H1 (cell line): ENCODE results near the gene MCM3AP. TPM values are rescaled to one million over a fixed set of nuclear protein-coding genes. Genes with fewer than 3 reads are reported as not detected.

ENCODE experiments used
- CTCF ChIA-PET: fragments of 300-600 bp; sonication (Branson Sonifier 250); formaldehyde crosslinking; loops from one replicate; lab custom pipeline; 2021; ENCODE audit not compliant: partially characterized antibody; lab: Charles Lee
- POLR2A ChIA-PET: fragments of 300-600 bp; sonication (Branson Sonifier 250); formaldehyde crosslinking; loops from one replicate; lab custom pipeline; 2021; ENCODE audit warnings: inconsistent platforms; ENCODE audit not compliant: partially characterized antibody; lab: Charles Lee
- DNase-seq, 2 experiments: peaks; one replicate each; pipeline versions ENCODE4 v3.0.0 to v3.0.0-alpha.2; 2010 to 2022; ENCODE audit warnings: low spot score in 2 of 2, low read depth in 1 of 2, mixed read lengths in 1 of 2
- FAIRE-seq: peaks from 2 replicates; lab custom pipeline; 2011; peaks lifted over from hg19 to GRCh38; lab: Jason Lieb, UNC
- H2AFZ ChIP-seq: 2 replicates; pipeline ENCODE4 v1.8.1; 2012; ENCODE audit warnings: low read length, inconsistent platforms
- H2AK5ac ChIP-seq: 2 replicates; pipeline ENCODE4 v1.6.1; 2013; ENCODE audit warnings: low read depth, low read length
- H2BK120ac ChIP-seq: replicated peaks from 2 replicates; pipeline ENCODE3; 2013; ENCODE audit warnings: low read depth, low read length, inconsistent platforms
- H2BK12ac ChIP-seq: 2 replicates; pipeline ENCODE4 v1.6.1; 2013; ENCODE audit warnings: low read depth, low read length
- H2BK15ac ChIP-seq: 2 replicates; pipeline ENCODE4 v1.6.1; 2013; ENCODE audit warnings: low read length
- H2BK20ac ChIP-seq: 2 replicates; pipeline ENCODE4 v1.6.1; 2013; ENCODE audit warnings: low read length
- H2BK5ac ChIP-seq: 2 replicates; pipeline ENCODE4 v1.6.1; 2013; ENCODE audit warnings: low read depth, low read length
- H3K14ac ChIP-seq: 2 replicates; pipeline ENCODE4 v1.6.1; 2013; ENCODE audit warnings: inconsistent platforms; ENCODE audit not compliant: insufficient read length
- H3K18ac ChIP-seq: 2 replicates; pipeline ENCODE4 v1.6.1; 2013; ENCODE audit warnings: low read length; ENCODE audit errors: extremely low read depth
- H3K23ac ChIP-seq: 2 replicates; pipeline ENCODE4 v1.6.1; 2013; ENCODE audit warnings: inconsistent platforms; ENCODE audit not compliant: insufficient read length
- H3K23me2 ChIP-seq: 2 replicates; pipeline ENCODE4 v1.6.1; 2013; ENCODE audit warnings: low read depth, low read length
- H3K27ac ChIP-seq: 2 replicates; pipeline ENCODE4 v1.6.1; 2011; ENCODE audit warnings: low read depth, low read length, inconsistent platforms
- H3K27me3 ChIP-seq, 4 experiments: replicated peaks in 1 of 4; 1 replicate in 1 of 4; 2 replicates in 3 of 4; pipeline versions ENCODE4 v1.6.1 to v1.8.1; 2011 to 2013; ENCODE audit warnings: low read length in 3 of 4, mild to moderate bottlenecking in 3 of 4, inconsistent platforms in 2 of 4, mixed read lengths in 2 of 4, moderate library complexity in 1 of 4; ENCODE audit not compliant: control insufficient read depth in 3 of 4, insufficient read depth in 3 of 4; ENCODE audit errors: extremely low read depth in 1 of 4
- H3K36me3 ChIP-seq, 4 experiments: 2 replicates each; pipeline versions ENCODE4 v1.6.1 to v1.8.1; 2011 to 2013; ENCODE audit warnings: mild to moderate bottlenecking in 4 of 4, low read length in 3 of 4, moderate library complexity in 2 of 4, control low read depth in 1 of 4, inconsistent platforms in 1 of 4; ENCODE audit not compliant: insufficient read depth in 4 of 4, control insufficient read depth in 2 of 4
- H3K4ac ChIP-seq: replicated peaks from 2 replicates; pipeline ENCODE3; 2013; ENCODE audit warnings: low read length, low read depth, mixed read lengths, inconsistent platforms; ENCODE audit not compliant: insufficient read length
- H3K4me1 ChIP-seq, 4 experiments: replicated peaks in 1 of 4; 1 replicate in 1 of 4; 2 replicates in 3 of 4; pipeline versions ENCODE4 v1.6.1 to v1.8.1; 2011 to 2013; ENCODE audit warnings: low read length in 3 of 4, inconsistent platforms in 2 of 4, mixed read lengths in 1 of 4; ENCODE audit not compliant: insufficient read depth in 4 of 4, control insufficient read depth in 3 of 4
- H3K4me2 ChIP-seq, 2 experiments: 2 replicates each; pipeline versions ENCODE4 v1.6.1 to v1.8.1; 2011 to 2013; ENCODE audit warnings: low read depth in 2 of 2, low read length in 2 of 2, control low read depth in 1 of 2, inconsistent platforms in 1 of 2, mild to moderate bottlenecking in 1 of 2; ENCODE audit not compliant: insufficient read depth in 1 of 2
- H3K4me3 ChIP-seq, 4 experiments: fragments of 200-600, 300-600 bp in 1 of 4; sonication (generic), shearing (Covaris generic), sonication (Bioruptor Twin) in 1 of 4; 2 replicates each; pipeline versions ENCODE4 v1.5.1 to v1.8.1; 2011 to 2016; ENCODE audit warnings: low read length in 4 of 4, low read depth in 3 of 4, control low read depth in 2 of 4, inconsistent platforms in 2 of 4, mild to moderate bottlenecking in 2 of 4, mixed read lengths in 1 of 4, moderate library complexity in 1 of 4; ENCODE audit not compliant: insufficient read depth in 2 of 4; ENCODE audit errors: extremely low read depth in 1 of 4
- H3K56ac ChIP-seq: replicated peaks from 2 replicates; pipeline ENCODE3; 2013; ENCODE audit warnings: low read depth, mild to moderate bottlenecking, mixed read lengths, low read length, inconsistent platforms; ENCODE audit not compliant: insufficient read length
- H3K79me1 ChIP-seq: 2 replicates; pipeline ENCODE4 v1.6.1; 2013; ENCODE audit warnings: low read depth, low read length, control low read depth
- H3K79me2 ChIP-seq, 2 experiments: 2 replicates each; pipeline versions ENCODE4 v1.6.1 to v1.8.1; 2012 to 2013; ENCODE audit warnings: low read length in 2 of 2, mild to moderate bottlenecking in 2 of 2, inconsistent platforms in 1 of 2; ENCODE audit not compliant: insufficient read depth in 2 of 2, control insufficient read depth in 1 of 2
- H3K9ac ChIP-seq, 4 experiments: replicated peaks in 1 of 4; 1 replicate in 1 of 4; 2 replicates in 3 of 4; pipeline versions ENCODE4 v1.6.1 to v1.8.1; 2011 to 2013; ENCODE audit warnings: low read depth in 3 of 4, low read length in 3 of 4, control low read depth in 2 of 4, mild to moderate bottlenecking in 2 of 4, moderate library complexity in 2 of 4, inconsistent platforms in 1 of 4; ENCODE audit errors: extremely low read depth in 1 of 4
- H3K9me3 ChIP-seq, 2 experiments: 2 replicates each; pipeline versions ENCODE4 v1.6.1 to v1.8.1; 2012 to 2013; ENCODE audit warnings: mild to moderate bottlenecking in 2 of 2, moderate library complexity in 2 of 2, control low read depth in 1 of 2, inconsistent platforms in 1 of 2, low read depth in 1 of 2, low read length in 1 of 2, mixed read lengths in 1 of 2; ENCODE audit not compliant: insufficient read depth in 2 of 2
- H4K20me1 ChIP-seq, 2 experiments: replicated peaks in 1 of 2; 2 replicates each; pipeline versions ENCODE3 to v1.8.1; 2011 to 2013; ENCODE audit warnings: inconsistent platforms in 2 of 2, low read length in 2 of 2, mild to moderate bottlenecking in 1 of 2; ENCODE audit not compliant: insufficient read depth in 2 of 2, control insufficient read depth in 1 of 2
- H4K5ac ChIP-seq: 2 replicates; pipeline ENCODE4 v1.6.1; 2013; ENCODE audit warnings: low read length, low read depth, mixed read lengths, inconsistent platforms; ENCODE audit not compliant: insufficient read length
- H4K8ac ChIP-seq: 2 replicates; pipeline ENCODE4 v1.8.0; 2013; ENCODE audit warnings: mild to moderate bottlenecking, moderate library complexity, low read length, inconsistent platforms; ENCODE audit not compliant: insufficient read depth; ENCODE audit errors: extremely low read depth
- H4K91ac ChIP-seq: replicated peaks from 2 replicates; pipeline ENCODE3; 2013; ENCODE audit warnings: low read length, mixed read lengths, inconsistent platforms; ENCODE audit not compliant: insufficient read length
- ASH2L ChIP-seq: fragments of 200-600, 300-600 bp; sonication (generic); IDR thresholded peaks from one replicate; pipeline ENCODE4 v1.7.1; 2017; ENCODE audit warnings: low read length
- CHD2 ChIP-seq: IDR thresholded peaks from 2 replicates; pipeline ENCODE4 v1.6.1; 2012; ENCODE audit warnings: low read length, improper control_type of control experiment
- E2F6 ChIP-seq: IDR thresholded peaks from 2 replicates; pipeline ENCODE4 v1.6.1; 2012; ENCODE audit warnings: inconsistent platforms
- KDM4A ChIP-seq: IDR thresholded peaks from one replicate; pipeline ENCODE4 v1.7.1; 2012; ENCODE audit warnings: low read depth, mild to moderate bottlenecking, moderate library complexity, low read length, inconsistent platforms; ENCODE audit not compliant: severe bottlenecking
- MAX ChIP-seq: IDR thresholded peaks from 2 replicates; pipeline ENCODE4 v1.6.1; 2012; ENCODE audit warnings: inconsistent platforms
- NANOG ChIP-seq: IDR thresholded peaks from 2 replicates; pipeline ENCODE4 v1.6.1; 2011; ENCODE audit warnings: low read length, low read depth, mild to moderate bottlenecking, inconsistent platforms; ENCODE audit not compliant: insufficient read depth, poor library complexity, severe bottlenecking
- PHF8 ChIP-seq: fragments of 200-600 bp; sonication (generic); conservative IDR thresholded peaks from 2 replicates; pipeline ENCODE4 v1.7.1; 2012; ENCODE audit warnings: low read depth, mild to moderate bottlenecking, inconsistent platforms, low read length, moderate library complexity
- POLR2AphosphoS5 ChIP-seq: IDR thresholded peaks from 2 replicates; pipeline ENCODE4 v1.6.1; 2011; ENCODE audit warnings: low read depth, low read length
- TAF1 ChIP-seq: IDR thresholded peaks from 2 replicates; pipeline ENCODE4 v1.6.1; 2011; ENCODE audit warnings: mild to moderate bottlenecking, low read depth, low read length
- YY1 ChIP-seq: IDR thresholded peaks from 2 replicates; pipeline ENCODE4 v1.6.1; 2011; ENCODE audit warnings: low read depth, mild to moderate bottlenecking, low read length
- WGBS, 2 experiments: shearing (Covaris generic) in 1 of 2; methylation state at CpG; one replicate each; pipeline versions ENCODE4 v1.1.6 to v1.1.7; 2013 to 2015; ENCODE audit warnings: low lambda C conversion rate in 2 of 2, mixed read lengths in 2 of 2, inconsistent platforms in 1 of 2, low coverage in 1 of 2, missing lambda C conversion rate in 1 of 2; ENCODE audit not compliant: insufficient replicate concordance in 2 of 2, insufficient coverage in 1 of 2, insufficient read length in 1 of 2; ENCODE audit errors: extremely low coverage in 1 of 2, missing lambda C conversion rate in 1 of 2; 5-methylcytosine and 5-hydroxymethylcytosine counted together
- polyA plus RNA-seq, 7 experiments: library from polyadenylated mRNA; depleted of rRNA in 3 of 7; stranded (reverse) in 5 of 7; unstranded in 2 of 7; fragments of >200 nt in 5 of 7; fragments of 200-250 nt in 2 of 7; gene quantifications; 1 replicate in 5 of 7; 2 replicates in 1 of 7; 4 replicates in 1 of 7; pipeline versions ENCODE4 v1.2.1 to v1.2.3, GENCODE V29; 2011 to 2013; ENCODE audit warnings: missing spikeins in 2 of 7, mixed read lengths in 2 of 7
- total RNA-seq: library from RNA; stranded (reverse); fragmentation: NEBNext Ultra II Directional; extraction: Animal tissue kit (Norgen Biotek cat#: 25700); gene quantifications from 2 replicates; pipeline ENCODE4 v1.2.1, GENCODE V29; 2021

The MCM3AP gene
- total and polyA plus RNA-seq, 2 of the 8 experiments (the other 6 are each of a cell fraction or from before 2014, with no cell fraction given) = 37.2 to 119 TPM

GRCh38 chr21:46229133-46229922 lies 56.1 kb downstream of the MCM3AP start:
- Histone ChIP-seq H3K79me1 (peaks cover 11% of the 10 kb centered on the region; the same call in 1 of the 2 replicates), H2AK5ac (no peak overlapping the region), H2BK12ac (0 out of 2 replicates have a peak overlapping the region, but pooled peaks have one; percentile 84), H2AFZ (no peak overlapping the region), H3K23ac (no peak overlapping the region), H3K9me3 (peaks cover 22 to 35% of the 10 kb centered on the region in 2 experiments; a peak in 3 of 4 replicates), H3K23me2 (peaks cover 7% of the 10 kb centered on the region; the same call in 1 of the 2 replicates), H3K27me3 (peaks cover 0 to 4% (median 0%) of the 10 kb centered on the region in 4 experiments; a peak in 2 of 7 replicates), H3K56ac (peak overlapping the region; percentile 39), H4K20me1 (peaks cover 0 to 11% of the 10 kb centered on the region in 2 experiments), H3K4me1 (peaks cover 3 to 12% (median 6%) of the 10 kb centered on the region in 4 experiments), H3K14ac (no peak overlapping the region), H2BK5ac (peak overlapping the region; percentile 83), H3K18ac (peak overlapping the region; percentile 95), H4K8ac (peak overlapping the region; percentile 93), H2BK20ac (no peak overlapping the region), H3K4ac (no peak overlapping the region), H3K79me2 (peaks cover 14 to 37% of the 10 kb centered on the region in 2 experiments; a peak in 3 of 4 replicates), H4K91ac (no peak overlapping the region), H3K4me2 (peak overlapping the region; percentile 81 to 92), H3K4me3 (peak overlapping the region; percentile 48 to 72 (median 58)), H3K36me3 (peaks cover 4 to 49% (median 26%) of the 10 kb centered on the region in 4 experiments; a peak in 7 of 8 replicates), H4K5ac (no peak overlapping the region), H2BK15ac (no peak overlapping the region; the same call in 1 of the 2 replicates), H3K9ac (peak overlapping the region; percentile 56 to 84 (median 64); a peak in 6 of 7 replicates), H2BK120ac (no peak overlapping the region), H3K27ac (no peak overlapping the region)
- FAIRE-seq (no peak), DNase-seq (peak in 1 of 2 experiments; percentile 10)
- POLR2A ChIA-PET = interaction anchor here (1.0 to 2.2 kb wide), 6 partner anchors 11 to 229 kb away, joined by 3 to 8 read pairs (median 4); no protein-coding TSS in a partner anchor
- CTCF ChIA-PET = interaction anchor here (0.6 to 1.5 kb wide), 4 partner anchors 8 to 24 kb away, joined by 3 to 4 read pairs (median 4); no protein-coding TSS in a partner anchor
- WGBS, 2 experiments = 17% methylated on average over 36 of the region's 72 CpGs; no CpG with 5 or more reads in 1 of the 2 experiments
- TF ChIP-seq E2F6 (peak; percentile 92), POLR2AphosphoS5 (peak; percentile 52; the same call in 1 of the 2 replicates), NANOG (no peak), KDM4A (peak; percentile 94), YY1 (0 out of 2 replicates have a peak, but pooled peaks have one; percentile 14), TAF1 (peak; percentile 35; the same call in 1 of the 2 replicates), ASH2L (peak; percentile 45), PHF8 (peak; percentile 67), CHD2 (no peak), MAX (peak; percentile 95)
